ENCODE measurements around the gene PGPEP1. TPM values are rescaled to one million over a fixed set of nuclear protein-coding genes. Genes with fewer than 3 reads are reported as not detected.

Gene PGPEP1
- polyA plus RNA-seq, 1 donor from 2014 or later: 5.9 TPM

GRCh38 chr19:18313398-18313797 is 27.0 kb upstream of the PGPEP1 start:
- Histone ChIP-seq H3K4me3 (ENCODE audit: low read length) (no peak overlapping the region), H3K27ac (ENCODE audit: low read length) (no peak overlapping the region), H4K20me1 (ENCODE audit: insufficient read depth) (no peaks in the 10 kb centered on the region), H3K79me2 (replicated peaks; ENCODE audit: insufficient read depth, low read length) (no peaks in the 10 kb centered on the region), H3K4me2 (ENCODE audit: low read length) (no peak overlapping the region), H3K27me3 (ENCODE audit: insufficient read depth, low read depth, low read length) (no peaks in the 10 kb centered on the region), H3K9me2 (ENCODE audit: insufficient read depth, low read length) (no peaks in the 10 kb centered on the region), H2AFZ (ENCODE audit: low read depth, low read length) (no peak overlapping the region), H3K36me3 (ENCODE audit: insufficient read depth, low read length) (no peaks in the 10 kb centered on the region), H3K9ac (ENCODE audit: low read length) (no peak overlapping the region), H3K9me3 (ENCODE audit: low read length) (no peaks in the 10 kb centered on the region), H3F3A (ENCODE audit: insufficient read depth, low read length, poor library complexity, severe bottlenecking) (no peaks in the 10 kb centered on the region)
- TF ChIP-seq MXI1 (conservative IDR thresholded peaks at IDR 0.05; ENCODE audit: poor library complexity, severe bottlenecking): no peak
- TF ChIP-seq RAD21 (conservative IDR thresholded peaks at IDR 0.05): no peak
- TF ChIP-seq POLR2AphosphoS5 (IDR thresholded peaks at IDR 0.05): no peak
- no peak for TF ChIP-seq REST (IDR thresholded peaks at IDR 0.05; ENCODE audit: borderline replicate concordance)
- no peak for TF ChIP-seq CTCF (IDR thresholded peaks at IDR 0.05; ENCODE audit: poor library complexity, severe bottlenecking)
- TF ChIP-seq EZH2 (IDR thresholded peaks at IDR 0.05; ENCODE audit: borderline replicate concordance, insufficient read depth, low read length, poor library complexity, severe bottlenecking): no peak

- no peak overlapping the region for H3K27ac ChIP-seq (ENCODE audit: low read length)
- no peaks in the 10 kb centered on the region for H3K9me2 ChIP-seq (ENCODE audit: insufficient read depth, low read length)
- no peaks in the 10 kb centered on the region for H3K9me3 ChIP-seq (ENCODE audit: low read length)
- H3K79me2 ChIP-seq (replicated peaks; ENCODE audit: insufficient read depth, low read length): peaks cover 17% of the 10 kb centered on the region
- H3K9ac ChIP-seq (ENCODE audit: low read length): no peak overlapping the region
- H3K4me3 ChIP-seq (ENCODE audit: low read length): no peak overlapping the region
- no peaks in the 10 kb centered on the region for H3F3A ChIP-seq (ENCODE audit: insufficient read depth, low read length, poor library complexity, severe bottlenecking)
- H3K36me3 ChIP-seq (ENCODE audit: insufficient read depth, low read length): no peaks in the 10 kb centered on the region
- TF ChIP-seq EP300 (conservative IDR thresholded peaks at IDR 0.05; ENCODE audit: poor library complexity, severe bottlenecking) (no peak), EZH2 (IDR thresholded peaks at IDR 0.05; ENCODE audit: borderline replicate concordance, insufficient read depth, low read length, poor library complexity, severe bottlenecking) (no peak), TAF1 (IDR thresholded peaks at IDR 0.05; ENCODE audit: low read depth) (no peak)
- H2AFZ ChIP-seq (ENCODE audit: low read depth, low read length): no peak overlapping the region
- no peaks in the 10 kb centered on the region for H3K27me3 ChIP-seq (ENCODE audit: insufficient read depth, low read depth, low read length)
- no peak overlapping the region for H3K4me2 ChIP-seq (ENCODE audit: low read length)
- no peaks in the 10 kb centered on the region for H4K20me1 ChIP-seq (ENCODE audit: insufficient read depth)
Observed at GRCh38 chr19:18317961-18318800, 22.2 kb upstream of the PGPEP1 start.

All from neural cell (in vitro differentiated cells).